ENCODE measurements around the gene SPATA46. TPM values are rescaled to one million over a fixed set of nuclear protein-coding genes. Genes with fewer than 3 reads are reported as not detected.
A peak's percentile ranks its signal among the peaks of the same experiment; 100 is the strongest.

SPATA46 gene
- polyA plus RNA-seq, 1 donor (not counting 4 experiments of a cell fraction or from before 2014, with no cell fraction given): not detected

DNA sequence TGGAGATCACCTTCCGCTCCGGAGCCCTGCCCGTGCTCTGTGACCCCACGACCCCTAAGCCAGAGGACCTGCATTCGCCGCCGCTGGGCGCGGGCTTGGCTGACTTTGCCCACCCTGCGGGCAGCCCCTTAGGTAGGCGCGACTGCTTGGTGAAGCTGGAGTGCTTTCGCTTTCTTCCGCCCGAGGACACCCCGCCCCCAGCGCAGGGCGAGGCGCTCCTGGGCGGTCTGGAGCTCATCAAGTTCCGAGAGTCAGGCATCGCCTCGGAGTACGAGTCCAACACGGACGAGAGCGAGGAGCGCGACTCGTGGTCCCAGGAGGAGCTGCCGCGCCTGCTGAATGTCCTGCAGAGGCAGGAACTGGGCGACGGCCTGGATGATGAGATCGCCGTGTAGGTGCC, 9.6 kb downstream of the SPATA46 start:
- H2AFZ ChIP-seq (ENCODE audit: control insufficient read depth, low read length): no peak overlapping the region
- no peaks in the 10 kb centered on the region for H3K9me3 ChIP-seq (ENCODE audit: control insufficient read depth, low read depth, low read length)
- DNase-seq (ENCODE audit: low read depth, low spot score) (no peak), FAIRE-seq (no peak)
- dilution Hi-C loops (cut with MboI; ENCODE audit: extremely low pct_ligation_motif_present, low sequenced_read_pairs): no loop called here
- H3K36me3 ChIP-seq (ENCODE audit: control insufficient read depth in 2 of 2, extremely low read depth in 1 of 2, insufficient read depth in 2 of 2, low read length in 2 of 2): no peaks in the 10 kb centered on the region
- H3K4me3 ChIP-seq (ENCODE audit: control insufficient read depth in 2 of 3, extremely low read depth in 1 of 3, insufficient read depth in 2 of 3, low read depth in 1 of 3, low read length in 3 of 3): peak overlapping the region in 1 of 3 experiments; percentile 45
- H3K9ac ChIP-seq (ENCODE audit: control insufficient read depth, extremely low read depth, insufficient read depth, low read length): peak overlapping the region; percentile 11
- H3K27ac ChIP-seq (ENCODE audit: control insufficient read depth, insufficient read depth, low read length): no peak overlapping the region
- no peaks in the 10 kb centered on the region for H3K79me2 ChIP-seq (ENCODE audit: control insufficient read depth, insufficient read depth, low read length)
- H3K4me1 ChIP-seq (ENCODE audit: control insufficient read depth, extremely low read depth, insufficient read depth, low read length): peaks cover 21% of the 10 kb centered on the region
- H4K20me1 ChIP-seq (ENCODE audit: control insufficient read depth, extremely low read depth, insufficient read depth, low read length): no peaks in the 10 kb centered on the region
- no peak overlapping the region for H3K4me2 ChIP-seq (ENCODE audit: control insufficient read depth, extremely low read depth, insufficient read depth, low read depth, low read length)
- peaks cover 2% of the 10 kb centered on the region for H3K27me3 ChIP-seq (ENCODE audit: control insufficient read depth, extremely low read depth, insufficient read depth, low read length)
- no peaks in the 10 kb centered on the region for H3K9me1 ChIP-seq (ENCODE audit: control insufficient read depth, extremely low read depth, insufficient read depth, low read length)
- TF ChIP-seq, protein P1, sequence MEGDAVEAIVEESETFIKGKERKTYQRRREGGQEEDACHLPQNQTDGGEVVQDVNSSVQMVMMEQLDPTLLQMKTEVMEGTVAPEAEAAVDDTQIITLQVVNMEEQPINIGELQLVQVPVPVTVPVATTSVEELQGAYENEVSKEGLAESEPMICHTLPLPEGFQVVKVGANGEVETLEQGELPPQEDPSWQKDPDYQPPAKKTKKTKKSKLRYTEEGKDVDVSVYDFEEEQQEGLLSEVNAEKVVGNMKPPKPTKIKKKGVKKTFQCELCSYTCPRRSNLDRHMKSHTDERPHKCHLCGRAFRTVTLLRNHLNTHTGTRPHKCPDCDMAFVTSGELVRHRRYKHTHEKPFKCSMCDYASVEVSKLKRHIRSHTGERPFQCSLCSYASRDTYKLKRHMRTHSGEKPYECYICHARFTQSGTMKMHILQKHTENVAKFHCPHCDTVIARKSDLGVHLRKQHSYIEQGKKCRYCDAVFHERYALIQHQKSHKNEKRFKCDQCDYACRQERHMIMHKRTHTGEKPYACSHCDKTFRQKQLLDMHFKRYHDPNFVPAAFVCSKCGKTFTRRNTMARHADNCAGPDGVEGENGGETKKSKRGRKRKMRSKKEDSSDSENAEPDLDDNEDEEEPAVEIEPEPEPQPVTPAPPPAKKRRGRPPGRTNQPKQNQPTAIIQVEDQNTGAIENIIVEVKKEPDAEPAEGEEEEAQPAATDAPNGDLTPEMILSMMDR (optimal IDR thresholded peaks at IDR 0.05 in 1 of 3, IDR thresholded peaks at IDR 0.05 in 1 of 3, conservative IDR thresholded peaks at IDR 0.05 in 1 of 3; ENCODE audit: extremely low read depth in 1 of 3, insufficient read depth in 2 of 3, low read length in 3 of 3): no peak
- TF ChIP-seq EZH2 (IDR thresholded peaks at IDR 0.05; ENCODE audit: low read length): no peak

DNA sequence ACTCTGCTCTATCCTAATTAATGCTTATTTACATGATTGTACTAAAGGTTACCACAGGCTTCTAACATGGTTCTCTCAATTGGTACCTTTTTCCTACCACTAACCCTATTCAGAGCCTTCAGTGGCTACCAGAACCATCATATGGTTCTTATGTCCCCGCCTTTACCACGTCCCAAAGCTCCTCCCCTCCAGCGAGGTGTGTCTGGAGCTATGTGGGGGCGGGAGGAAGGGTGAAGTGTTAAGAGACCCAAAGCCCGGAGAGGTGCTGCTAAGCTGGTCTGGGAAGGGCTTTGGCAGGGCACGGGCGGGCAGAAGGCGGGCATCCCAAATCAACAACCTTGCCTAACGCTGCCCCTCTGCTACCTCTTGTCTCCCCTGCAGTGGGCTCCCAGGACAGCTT, 10.0 kb downstream of the SPATA46 start:
- Histone ChIP-seq H3K36me3 (ENCODE audit: control insufficient read depth in 2 of 2, extremely low read depth in 1 of 2, insufficient read depth in 2 of 2, low read length in 2 of 2) (no peaks in the 10 kb centered on the region), H3K27me3 (ENCODE audit: control insufficient read depth, extremely low read depth, insufficient read depth, low read length) (peaks cover 2% of the 10 kb centered on the region), H2AFZ (ENCODE audit: control insufficient read depth, low read length) (no peak overlapping the region), H3K4me3 (ENCODE audit: control insufficient read depth in 2 of 3, extremely low read depth in 1 of 3, insufficient read depth in 2 of 3, low read depth in 1 of 3, low read length in 3 of 3) (peak overlapping the region in 1 of 3 experiments; percentile 45), H3K4me1 (ENCODE audit: control insufficient read depth, extremely low read depth, insufficient read depth, low read length) (peaks cover 17% of the 10 kb centered on the region), H3K9ac (ENCODE audit: control insufficient read depth, extremely low read depth, insufficient read depth, low read length) (no peak overlapping the region), H3K4me2 (ENCODE audit: control insufficient read depth, extremely low read depth, insufficient read depth, low read depth, low read length) (no peak overlapping the region), H3K9me3 (ENCODE audit: control insufficient read depth, low read depth, low read length) (no peaks in the 10 kb centered on the region), H3K27ac (ENCODE audit: control insufficient read depth, insufficient read depth, low read length) (no peak overlapping the region), H3K79me2 (ENCODE audit: control insufficient read depth, insufficient read depth, low read length) (no peaks in the 10 kb centered on the region), H4K20me1 (ENCODE audit: control insufficient read depth, extremely low read depth, insufficient read depth, low read length) (no peaks in the 10 kb centered on the region), H3K9me1 (ENCODE audit: control insufficient read depth, extremely low read depth, insufficient read depth, low read length) (no peaks in the 10 kb centered on the region)
- TF ChIP-seq, protein P1 (optimal IDR thresholded peaks at IDR 0.05 in 1 of 3, IDR thresholded peaks at IDR 0.05 in 1 of 3, conservative IDR thresholded peaks at IDR 0.05 in 1 of 3; ENCODE audit: extremely low read depth in 1 of 3, insufficient read depth in 2 of 3, low read length in 3 of 3): no peak
- no peak for TF ChIP-seq EZH2 (IDR thresholded peaks at IDR 0.05; ENCODE audit: low read length)
- DNase-seq (ENCODE audit: low read depth, low spot score): no peak
- no peak for FAIRE-seq
- dilution Hi-C loops (cut with MboI; ENCODE audit: extremely low pct_ligation_motif_present, low sequenced_read_pairs): no loop called here

All from keratinocyte (primary cell).